Cardiac fibroblast (primary cell): ENCODE results near the gene ST6GALNAC4.
"Not testable (repeated sequence)": the region's sequence is repeated elsewhere in the genome, so short reads cannot be mapped to it uniquely, and the experiment has no call there.

Source experiments
- DNase-seq, 2 donors: peaks; one replicate each; pipeline versions ENCODE4 v3.0.0 to v3.0.0-alpha.2; 2010; ENCODE audit warnings: low read depth in 2 of 2
- H3K4me3 ChIP-seq, 2 donors: replicated peaks in 1 of 2; 1 replicate in 1 of 2; 2 replicates in 1 of 2; pipeline ENCODE4 v1.5.1; 2011; ENCODE audit warnings: low read depth in 2 of 2, low read length in 2 of 2, mild to moderate bottlenecking in 2 of 2, moderate library complexity in 1 of 2
- CTCF ChIP-seq: IDR thresholded peaks from one replicate; pipeline ENCODE4 v1.5.1; 2011; ENCODE audit warnings: low read depth, mild to moderate bottlenecking, low read length, inconsistent platforms

ST6GALNAC4 gene

DNA sequence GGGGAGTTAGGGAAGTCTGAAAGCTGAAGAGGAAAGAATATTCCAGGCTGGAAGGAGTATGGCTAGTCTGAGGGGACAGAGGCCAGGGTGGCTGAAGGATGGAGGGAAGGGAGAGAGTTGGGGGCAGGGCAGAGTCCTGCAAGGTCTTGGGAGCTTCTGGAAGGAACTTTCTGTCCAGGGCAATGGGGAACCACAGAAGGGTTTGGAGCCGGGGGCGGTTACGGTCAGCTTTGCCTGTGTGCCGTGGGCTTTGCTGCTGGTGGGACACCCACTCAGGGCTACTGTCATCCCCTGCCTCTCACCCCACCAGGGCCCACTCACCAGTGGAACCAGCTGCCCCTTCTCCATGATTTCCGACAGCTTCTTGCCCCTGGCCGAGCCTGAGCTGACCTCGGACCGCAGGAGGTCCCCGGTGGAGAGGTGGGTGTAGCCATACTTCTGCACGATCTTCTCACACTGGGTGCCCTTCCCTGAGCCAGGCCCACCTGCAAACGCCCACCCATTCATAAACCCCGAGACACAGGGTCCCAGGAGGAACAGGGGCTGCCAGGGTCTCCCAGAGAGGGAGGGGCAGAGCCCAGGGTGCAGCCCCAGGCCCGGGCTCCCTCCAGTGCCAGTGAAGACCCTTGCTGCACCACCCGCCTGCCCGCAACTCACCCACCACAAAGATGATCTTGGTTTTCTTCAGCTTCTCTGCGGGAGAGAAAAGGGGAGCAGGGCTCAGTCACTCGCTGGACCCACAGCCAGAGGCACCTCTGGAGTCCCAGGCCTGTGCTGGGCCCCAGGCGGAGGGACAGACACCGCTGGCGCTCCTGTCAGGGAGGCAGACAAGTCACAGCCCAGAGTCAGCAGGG is 44.2 kb downstream of the ST6GALNAC4 start:
- TF ChIP-seq CTCF = no peak
- no peak for DNase-seq
- H3K4me3 ChIP-seq = no peak overlapping the region

DNA sequence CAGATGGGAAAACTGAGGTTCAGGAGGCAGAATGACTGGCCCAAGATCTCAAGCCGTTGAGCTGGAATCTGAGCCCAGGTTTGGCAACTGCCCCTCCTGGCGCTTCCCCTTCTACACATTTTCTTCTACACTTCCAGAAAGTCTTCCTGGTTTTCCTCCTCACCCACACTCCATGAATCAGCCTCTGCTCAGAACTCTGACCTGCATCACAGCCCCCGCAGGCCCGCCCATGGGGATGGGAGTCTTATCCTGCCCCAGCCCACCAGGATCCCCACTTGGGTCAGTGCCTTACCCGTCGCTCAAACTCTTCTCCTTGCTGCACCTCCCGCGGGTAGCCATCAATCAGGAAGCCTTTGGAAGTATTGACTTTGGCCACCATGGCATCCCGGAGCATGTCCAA is 45.3 kb downstream of the ST6GALNAC4 start:
- H3K4me3 ChIP-seq = no peak overlapping the region
- TF ChIP-seq CTCF = no peak
- DNase-seq = no peak

DNA sequence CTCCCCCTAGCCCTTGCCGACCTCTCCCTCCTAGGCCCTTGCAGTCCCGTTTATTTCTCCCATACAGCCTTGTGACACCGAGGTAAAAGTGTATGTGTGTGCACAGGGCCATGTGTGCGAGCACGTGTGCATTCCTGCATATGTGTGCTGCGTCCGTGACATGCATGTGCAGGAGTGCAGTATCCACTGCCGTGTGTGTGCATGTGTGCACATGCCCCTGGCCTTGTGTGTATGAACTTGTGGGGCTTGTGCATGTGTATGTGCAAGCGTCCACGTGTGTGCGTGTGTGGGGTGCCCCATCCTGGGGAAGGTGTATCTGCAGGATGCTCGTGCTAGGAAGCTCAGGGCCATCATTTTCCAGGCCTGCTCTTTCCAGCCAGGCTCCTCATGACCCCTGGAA is 46.0 kb downstream of the ST6GALNAC4 start:
- H3K4me3 ChIP-seq = no peak overlapping the region
- no peak for DNase-seq
- TF ChIP-seq CTCF = no peak

- DNase-seq, H3K4me3 ChIP-seq: not testable (repeated sequence)
These were observed 46.7 kb downstream of the ST6GALNAC4 start for GRCh38 chr9:127870153-127870491.

GRCh38 chr9:127869310-127870152 is 47.3 kb downstream of the ST6GALNAC4 start:
- TF ChIP-seq CTCF = peak; percentile 98
- no peak overlapping the region for H3K4me3 ChIP-seq
- DNase-seq = peak; percentile 87 to 88

DNA sequence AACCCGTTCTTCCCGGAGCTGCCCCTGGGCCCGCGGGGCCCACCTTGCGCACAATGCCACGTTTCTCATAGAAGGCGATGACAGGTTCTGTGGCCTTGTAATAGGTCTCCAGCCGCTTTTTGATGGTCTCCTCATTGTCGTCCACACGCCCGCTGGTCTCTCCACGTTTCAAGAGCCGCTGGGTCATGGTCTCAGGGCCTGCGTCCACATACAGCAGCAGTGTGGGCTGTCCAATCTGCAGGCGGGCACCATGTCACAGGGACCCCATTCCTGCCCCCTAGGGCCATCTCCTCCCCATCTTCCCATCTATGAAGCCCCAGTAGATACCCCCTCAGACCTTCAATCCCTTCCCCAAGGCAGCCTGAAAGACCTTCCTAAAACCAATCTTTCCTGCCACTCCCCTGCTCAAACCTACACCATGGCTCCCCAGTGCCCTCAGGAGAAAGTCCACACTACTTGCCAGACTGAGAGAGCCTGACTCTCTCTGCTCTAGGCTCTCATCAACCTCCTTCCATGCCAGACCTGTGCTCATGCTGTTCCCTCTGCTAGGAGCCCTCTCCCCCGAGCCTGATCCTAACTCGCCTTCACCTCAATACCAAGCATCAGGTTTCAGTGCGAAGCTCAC is 48.5 kb downstream of the ST6GALNAC4 start:
- H3K4me3 ChIP-seq = no peak overlapping the region
- TF ChIP-seq CTCF = no peak
- no peak for DNase-seq
